Panc1 (cell line): ENCODE measurements around the gene EIF4G3. TPM values are rescaled to one million over a fixed set of nuclear protein-coding genes. Genes with fewer than 3 reads are reported as not detected.

ENCODE experiments used
- ATAC-seq: fragments of 200-7000 bp; cut with Tn5 transposase; 2 replicates; pipeline ENCODE4 v1.9.1; 2020; ENCODE audit warnings: mild to moderate bottlenecking, moderate library complexity
- BruUV-seq: library from RNA; stranded (reverse); fragments of 400-500 nt; replicated peaks from 2 replicates; lab custom pipeline; 2021; lab: Mats Ljungman, UMichigan
- CTCF ChIA-PET: fragments of 300-600 bp; sonication (Branson Sonifier 250); formaldehyde crosslinking; loops from one replicate; lab custom pipeline; 2022; ENCODE audit warnings: antibody characterized with exemption; lab: Charles Lee
- POLR2A ChIA-PET: fragments of 300-600 bp; sonication (Branson Sonifier 250); formaldehyde crosslinking; loops from one replicate; lab custom pipeline; 2022; ENCODE audit warnings: antibody characterized with exemption; lab: Charles Lee
- DNase-seq: peaks from one replicate; pipeline ENCODE4 v3.0.0-alpha.2; 2010; ENCODE audit warnings: low read depth, low spot score
- H3K27ac ChIP-seq: 2 replicates; pipeline ENCODE4 v1.5.1; 2011; ENCODE audit warnings: mild to moderate bottlenecking, low read length, inconsistent platforms
- H3K27me3 ChIP-seq: fragments of 200-500 bp; sonication (Bioruptor generic); 2 replicates; pipeline ENCODE4 v1.6.0; 2014; ENCODE audit warnings: low read length, inconsistent platforms; ENCODE audit not compliant: control insufficient read depth, insufficient read depth
- H3K36me3 ChIP-seq: fragments of 200-500 bp; sonication (Bioruptor generic); 2 replicates; pipeline ENCODE4 v1.5.1; 2014; ENCODE audit warnings: inconsistent platforms, mild to moderate bottlenecking, low read length, moderate library complexity; ENCODE audit not compliant: control insufficient read depth, insufficient read depth
- H3K4me1 ChIP-seq: 2 replicates; pipeline ENCODE4 v1.5.1; 2011; ENCODE audit warnings: inconsistent platforms, mild to moderate bottlenecking, low read length, moderate library complexity; ENCODE audit not compliant: control insufficient read depth, insufficient read depth
- H3K4me3 ChIP-seq, 2 experiments: 2 replicates each; pipeline ENCODE4 v1.5.1; 2011 to 2012; ENCODE audit warnings: low read depth in 2 of 2, low read length in 2 of 2, mild to moderate bottlenecking in 2 of 2, inconsistent platforms in 1 of 2, moderate library complexity in 1 of 2
- H3K9me3 ChIP-seq: fragments of 200-500 bp; sonication (Bioruptor generic); 2 replicates; pipeline ENCODE4 v1.5.1; 2014; ENCODE audit warnings: low read depth, mild to moderate bottlenecking, inconsistent platforms, low read length, moderate library complexity; ENCODE audit not compliant: control insufficient read depth, insufficient read depth
- CTCF ChIP-seq: fragments of 450-650 bp; IDR thresholded peaks from 2 replicates; pipeline ENCODE4 v1.5.1; 2017; ENCODE audit warnings: mild to moderate bottlenecking
- POLR2AphosphoS5 ChIP-seq: IDR thresholded peaks from 2 replicates; pipeline ENCODE4 v1.6.1; 2012; ENCODE audit warnings: mild to moderate bottlenecking, low read depth, low read length, moderate library complexity
- REST ChIP-seq, 2 experiments: IDR thresholded peaks; 2 replicates each; pipeline ENCODE4 v1.6.1; 2011 to 2012; ENCODE audit warnings: low read depth in 2 of 2, control low read depth in 1 of 2, low read length in 1 of 2, mild to moderate bottlenecking in 1 of 2, moderate library complexity in 1 of 2; ENCODE audit not compliant: insufficient read depth in 1 of 2
- SIN3A ChIP-seq: IDR thresholded peaks from 2 replicates; pipeline ENCODE4 v1.6.1; 2012; ENCODE audit warnings: low read depth, mild to moderate bottlenecking, low read length, moderate library complexity, borderline replicate concordance; ENCODE audit not compliant: insufficient read depth
- TCF7L2 ChIP-seq: IDR thresholded peaks from 2 replicates; pipeline ENCODE4 v1.6.1; 2011; ENCODE audit warnings: mild to moderate bottlenecking, low read depth, low read length, inconsistent platforms
- in situ Hi-C: cut with HindIII; loops from 2 replicates; pipeline ENCODE4 v1.10.0; 2016; ENCODE audit warnings: low sequenced_read_pairs, low pct_unique_long_range_greater_than_20kb
- intact Hi-C: fragments of 100-400 bp; cut with micrococcal nuclease; formaldehyde crosslinking; loops from one replicate; pipeline ENCODE4 v1.10.0; 2022; ENCODE audit not compliant: unreplicated experiment
- total RNA-seq: library from RNA; stranded (reverse); gene quantifications from one replicate; pipeline ENCODE4 v1.2.1, GENCODE V29; 2021; ENCODE audit not compliant: unreplicated experiment

EIF4G3 gene
- total RNA-seq, 1 experiment from 2014 or later, result 78.6 TPM

- H3K4me3 ChIP-seq, result no peak overlapping the region
- CTCF ChIA-PET, result no interaction called here
- in situ Hi-C loops, result no loop called here
- ATAC-seq, result no peak
- no TSS peak for BruUV-seq
- peaks cover 8% of the 10 kb centered on the region; the same call in 1 of the 2 replicates for H3K4me1 ChIP-seq
- TF ChIP-seq CTCF (no peak), TCF7L2 (no peak)
- POLR2A ChIA-PET, result no interaction called here
- no peaks in the 10 kb centered on the region for H3K9me3 ChIP-seq
- DNase-seq, result no peak
- no peaks in the 10 kb centered on the region for H3K27me3 ChIP-seq
- intact Hi-C loops, result no loop called here
- H3K36me3 ChIP-seq, result peaks cover 2% of the 10 kb centered on the region; the same call in 1 of the 2 replicates
- H3K27ac ChIP-seq, result no peak overlapping the region
Measured at GRCh38 chr1:21089299-21089698, 87.4 kb downstream of the EIF4G3 start.

GRCh38 chr1:21084111-21084810, 92.4 kb downstream of the EIF4G3 start:
- no peaks in the 10 kb centered on the region for H3K9me3 ChIP-seq
- TF ChIP-seq CTCF, result no peak
- TF ChIP-seq SIN3A, result no peak
- no peak for TF ChIP-seq TCF7L2
- TF ChIP-seq REST (IDR thresholded peaks at IDR 0.05; ENCODE audit: insufficient read depth in 1 of 2, low read depth in 2 of 2, low read length in 1 of 2), result no peak
- TF ChIP-seq POLR2AphosphoS5, result no peak
- no peaks in the 10 kb centered on the region for H3K27me3 ChIP-seq
- no peak overlapping the region for H3K27ac ChIP-seq
- DNase-seq (no peak), ATAC-seq (no peak)
- POLR2A ChIA-PET, result interaction anchor here (0.5 kb wide), 1 partner anchor 68 kb away, joined by 12 read pairs; no protein-coding TSS in a partner anchor
- no TSS peak for BruUV-seq
- intact Hi-C loops (no loop called here), in situ Hi-C loops (no loop called here)
- CTCF ChIA-PET, result no interaction called here
- no peaks in the 10 kb centered on the region for H3K36me3 ChIP-seq
- H3K4me1 ChIP-seq, result no peaks in the 10 kb centered on the region
- H3K4me3 ChIP-seq, result no peak overlapping the region
